Erythroblast (primary cell): ENCODE data around the gene PCED1B.

Experiments
- GATA1 ChIP-seq: IDR thresholded peaks from 2 replicates; pipeline ENCODE4 v1.6.1; 2011; ENCODE audit warnings: low read depth, mild to moderate bottlenecking, control low read depth, low read length, moderate library complexity
- POLR2A ChIP-seq: IDR thresholded peaks from 2 replicates; pipeline ENCODE4 v1.6.1; 2011; ENCODE audit warnings: mild to moderate bottlenecking, low read length

- TF ChIP-seq POLR2A (no peak), GATA1 (no peak)
Measured at GRCh38 chr12:47085815-47086252, 6.4 kb downstream of the PCED1B start.
